HG02852 (cell line): ENCODE measurements around the gene TMEM175.
"Not testable (repeated sequence)": the region's sequence is repeated elsewhere in the genome, so short reads cannot be mapped to it uniquely, and the experiment has no call there.

Source experiments
- ATAC-seq: cut with Tn5 transposase; IDR thresholded peaks from one replicate; pipeline ENCODE4 v1.9.1; 2021; ENCODE audit warnings: mild to moderate bottlenecking, moderate library complexity; ENCODE audit not compliant: unreplicated experiment

The TMEM175 gene

DNA sequence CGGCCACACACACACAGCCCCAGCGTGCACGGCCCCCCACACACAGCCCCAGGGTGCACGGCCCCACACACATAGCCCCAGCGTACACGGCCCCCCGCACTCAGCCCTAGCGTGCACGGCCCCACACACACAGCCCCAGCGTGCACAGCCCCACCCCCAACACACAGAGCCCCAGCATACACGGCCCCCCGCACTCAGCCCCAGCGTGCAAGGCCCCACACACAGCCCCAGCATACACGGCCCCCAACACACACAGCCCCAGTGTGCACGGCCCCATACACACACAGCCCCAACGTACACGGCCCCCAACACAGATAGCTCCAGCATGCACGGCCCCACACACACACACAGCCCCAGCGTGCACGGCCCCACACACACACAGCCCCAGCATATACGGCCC lies 17.7 kb upstream of the TMEM175 start:
- no peak for ATAC-seq

DNA sequence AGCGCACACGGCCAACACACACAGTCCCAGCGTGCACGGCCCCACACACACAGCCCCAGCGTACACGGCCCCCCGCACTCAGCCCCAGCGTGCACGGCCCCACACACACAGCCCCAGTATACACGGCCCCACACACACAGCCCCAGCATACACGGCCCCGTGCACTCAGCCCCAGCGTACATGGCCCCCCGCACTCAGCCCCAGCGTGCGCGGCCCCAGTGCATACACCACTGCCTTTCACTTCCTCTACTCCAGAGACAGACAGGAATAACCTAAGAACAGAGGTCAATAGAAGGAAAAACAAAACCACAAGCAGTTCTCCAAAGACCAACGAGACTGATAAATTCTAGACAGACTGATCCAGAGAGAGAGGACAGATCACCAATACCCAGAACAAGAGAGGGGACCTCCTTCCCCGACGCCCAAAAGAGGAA lies 17.2 kb upstream of the TMEM175 start:
- no peak for ATAC-seq

DNA sequence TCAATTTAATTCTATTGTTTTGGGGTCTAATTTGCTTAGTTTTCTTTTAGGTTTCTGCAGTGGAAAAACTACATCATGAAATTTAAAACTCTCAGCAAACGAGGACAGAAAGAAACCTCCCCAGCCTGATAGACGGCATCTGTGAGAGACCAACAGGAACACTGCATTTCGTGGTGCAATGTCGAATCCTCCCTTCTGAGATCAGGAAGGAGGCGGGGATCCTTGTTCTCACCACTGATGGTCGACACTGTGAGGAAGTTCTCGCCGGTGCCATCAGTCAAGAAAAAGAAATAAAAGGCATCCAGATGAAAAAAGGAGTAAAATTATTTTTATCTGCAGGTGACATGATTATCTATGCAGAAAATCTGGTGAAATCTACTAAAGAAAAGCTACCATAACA lies 16.7 kb upstream of the TMEM175 start:
- ATAC-seq, result no peak

DNA sequence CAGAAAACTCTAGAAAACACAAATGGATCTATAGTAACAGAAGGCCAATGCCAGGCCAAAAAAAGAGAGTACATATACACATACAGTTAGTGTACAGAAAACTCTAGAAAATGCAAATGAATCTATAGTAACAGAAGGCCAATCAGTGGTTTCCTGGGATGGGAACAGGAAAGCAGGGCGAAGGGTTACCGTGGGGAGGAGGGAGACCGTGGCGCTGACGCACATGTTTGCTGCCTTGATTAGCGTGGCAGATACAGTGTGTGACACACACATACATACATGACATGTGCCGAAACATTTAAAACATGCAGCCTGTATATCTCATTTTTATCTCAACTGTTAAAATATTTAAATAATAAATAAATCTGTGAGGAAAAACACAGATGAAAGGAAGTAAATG lies 14.8 kb upstream of the TMEM175 start:
- ATAC-seq, result no peak

DNA sequence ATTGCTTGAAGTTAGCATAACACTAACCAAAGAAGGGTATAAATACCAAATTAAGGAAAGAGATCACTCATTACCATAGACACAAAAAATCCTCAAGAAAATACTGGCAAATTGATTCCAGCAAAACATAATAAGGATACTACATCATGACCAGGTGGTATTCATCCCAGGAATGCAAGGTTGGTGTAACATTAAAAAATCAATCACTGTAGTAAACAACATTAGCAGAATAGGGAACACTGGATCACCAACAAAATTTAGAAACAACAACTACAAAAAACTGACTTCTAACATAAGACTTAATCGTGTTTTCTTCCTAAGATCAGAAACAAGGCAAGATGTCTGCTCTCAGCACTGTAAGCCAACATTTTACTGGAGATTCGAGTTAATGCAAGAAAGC lies 14.3 kb upstream of the TMEM175 start:
- no peak for ATAC-seq

DNA sequence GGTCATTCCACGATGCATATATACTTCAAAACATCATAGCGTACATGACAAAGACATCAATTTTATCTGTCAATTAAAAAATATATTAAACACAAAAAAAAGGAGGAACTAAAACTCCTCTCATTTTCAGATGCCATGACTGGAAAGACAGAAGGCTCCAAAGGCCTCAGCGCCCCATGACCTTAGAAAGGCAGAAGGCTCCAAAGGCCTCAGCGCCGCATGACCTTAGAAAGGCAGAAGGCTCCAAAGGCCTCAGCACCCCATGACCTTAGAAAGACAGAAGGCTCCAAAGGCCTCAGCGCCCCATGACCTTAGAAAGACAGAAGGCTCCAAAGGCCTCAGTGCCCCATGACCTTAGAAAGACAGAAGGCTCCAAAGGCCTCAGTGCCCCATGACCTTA lies 13.7 kb upstream of the TMEM175 start:
- ATAC-seq, result not testable (repeated sequence)

DNA sequence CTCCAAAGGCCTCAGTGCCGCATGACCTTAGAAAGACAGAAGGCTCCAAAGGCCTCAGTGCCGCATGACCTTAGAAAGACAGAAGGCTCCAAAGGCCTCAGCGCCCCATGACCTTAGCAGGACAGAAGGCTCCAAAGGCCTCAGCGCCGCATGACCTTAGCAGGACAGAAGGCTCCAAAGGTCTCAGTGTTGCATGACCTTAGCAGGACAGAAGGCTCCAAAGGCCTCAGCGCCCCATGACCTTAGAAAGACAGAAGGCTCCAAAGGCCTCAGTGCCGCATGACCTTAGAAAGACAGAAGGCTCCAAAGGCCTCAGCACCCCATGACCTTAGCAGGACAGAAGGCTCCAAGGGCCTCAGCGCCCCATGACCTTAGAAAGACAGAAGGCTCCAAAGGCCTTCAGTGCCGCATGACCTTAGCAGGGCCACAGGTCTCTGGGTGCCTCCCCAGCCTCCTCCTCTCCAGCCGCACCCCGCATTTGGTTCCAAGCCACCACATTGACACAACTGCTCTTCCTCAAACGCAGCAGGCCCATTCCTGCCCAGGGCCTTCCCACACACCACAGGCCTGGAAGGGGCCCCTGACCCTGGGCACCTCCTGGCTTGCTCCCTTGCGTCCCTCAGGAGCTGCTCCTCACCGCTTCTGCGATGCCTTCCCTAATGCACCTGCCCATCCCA lies 13.1 kb upstream of the TMEM175 start:
- ATAC-seq, result not testable (repeated sequence)

DNA sequence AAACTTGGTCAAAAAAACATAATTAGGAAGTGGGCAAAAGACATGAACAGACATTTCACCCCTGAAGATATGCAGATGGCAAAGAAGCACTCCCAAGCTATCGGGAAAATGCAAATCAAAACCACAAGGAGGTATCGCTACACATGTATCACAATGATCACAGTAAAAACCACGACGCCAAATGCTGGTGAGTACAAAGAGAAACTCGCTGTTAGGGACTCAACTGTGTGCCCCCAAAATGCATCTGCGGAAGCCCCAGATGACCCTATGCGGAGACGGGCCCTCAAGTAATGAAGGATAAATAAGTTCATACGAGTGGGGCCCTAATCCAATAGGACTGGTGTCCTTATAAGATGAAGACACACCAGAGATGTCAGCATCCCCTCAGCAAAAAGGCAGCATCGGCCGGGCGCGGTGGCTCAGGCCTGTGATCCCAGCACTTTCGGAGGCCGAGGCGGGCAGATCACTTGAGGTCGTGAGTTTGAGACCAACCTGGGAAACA lies 10.4 kb upstream of the TMEM175 start:
- ATAC-seq, result no peak

DNA sequence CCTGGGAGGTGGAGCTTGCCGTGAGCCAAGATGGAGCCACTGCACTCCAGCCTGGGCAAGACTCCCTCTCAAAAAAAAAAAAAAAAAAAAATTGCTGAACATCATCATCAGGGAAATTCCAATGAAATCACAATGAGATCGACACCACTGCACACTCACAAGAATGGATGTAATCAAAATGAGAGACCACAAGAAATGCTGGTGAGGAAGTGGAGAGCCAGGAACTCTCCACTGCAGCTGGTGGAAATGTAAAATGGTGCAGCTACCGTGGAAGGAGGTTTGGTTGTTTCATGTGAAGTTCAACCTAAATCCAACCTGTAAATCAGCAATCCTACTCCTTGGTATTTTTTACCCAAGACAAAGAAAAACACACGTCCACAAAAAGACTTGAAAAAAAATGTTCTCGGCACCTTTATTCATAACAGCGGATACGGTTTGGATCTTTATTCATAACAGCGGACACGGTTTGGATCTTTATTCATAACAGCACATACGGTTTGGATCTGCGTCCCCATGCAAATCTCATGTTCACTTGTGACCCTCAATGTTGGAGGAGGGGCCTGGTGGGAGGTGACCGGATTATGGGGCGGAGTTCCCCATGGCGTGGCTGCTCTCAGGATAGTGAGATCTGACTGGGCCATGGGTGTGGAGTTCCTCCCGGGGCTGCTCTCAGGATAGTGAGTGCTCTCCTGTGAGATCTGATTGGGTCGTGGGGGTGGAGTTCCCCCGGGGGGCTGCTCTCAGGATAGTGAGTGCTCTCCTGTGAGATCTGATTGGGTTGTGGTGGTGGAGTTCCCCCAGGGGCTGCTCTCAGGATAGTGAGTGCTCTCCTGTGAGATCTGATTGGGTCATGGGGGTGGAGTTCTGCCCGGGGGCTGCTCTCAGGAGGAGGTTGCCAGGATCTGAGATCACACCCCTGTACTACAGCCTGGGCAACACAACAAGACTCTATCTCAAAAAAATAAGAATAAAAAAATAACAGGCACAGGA lies 7.9 kb upstream of the TMEM175 start:
- ATAC-seq, result peak; percentile 43

DNA sequence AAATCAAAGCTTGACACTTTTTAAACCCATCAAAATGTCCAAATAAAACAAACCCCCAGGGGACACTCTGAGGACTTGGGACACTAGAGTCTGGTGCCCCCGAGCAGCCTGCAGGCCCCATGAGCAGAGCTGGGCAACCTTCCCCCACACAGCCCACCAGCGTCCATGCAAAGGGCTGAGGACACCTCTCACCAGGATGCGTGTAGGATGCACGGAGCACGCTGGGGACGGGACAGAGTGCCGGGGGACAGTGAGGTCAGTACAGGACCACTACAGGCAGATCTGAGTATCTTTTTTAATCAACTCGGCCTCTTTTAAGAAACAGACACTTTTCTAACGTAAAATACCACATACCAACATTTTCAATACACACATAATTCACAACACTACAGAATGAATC lies 7.1 kb upstream of the TMEM175 start:
- ATAC-seq, result no peak

DNA sequence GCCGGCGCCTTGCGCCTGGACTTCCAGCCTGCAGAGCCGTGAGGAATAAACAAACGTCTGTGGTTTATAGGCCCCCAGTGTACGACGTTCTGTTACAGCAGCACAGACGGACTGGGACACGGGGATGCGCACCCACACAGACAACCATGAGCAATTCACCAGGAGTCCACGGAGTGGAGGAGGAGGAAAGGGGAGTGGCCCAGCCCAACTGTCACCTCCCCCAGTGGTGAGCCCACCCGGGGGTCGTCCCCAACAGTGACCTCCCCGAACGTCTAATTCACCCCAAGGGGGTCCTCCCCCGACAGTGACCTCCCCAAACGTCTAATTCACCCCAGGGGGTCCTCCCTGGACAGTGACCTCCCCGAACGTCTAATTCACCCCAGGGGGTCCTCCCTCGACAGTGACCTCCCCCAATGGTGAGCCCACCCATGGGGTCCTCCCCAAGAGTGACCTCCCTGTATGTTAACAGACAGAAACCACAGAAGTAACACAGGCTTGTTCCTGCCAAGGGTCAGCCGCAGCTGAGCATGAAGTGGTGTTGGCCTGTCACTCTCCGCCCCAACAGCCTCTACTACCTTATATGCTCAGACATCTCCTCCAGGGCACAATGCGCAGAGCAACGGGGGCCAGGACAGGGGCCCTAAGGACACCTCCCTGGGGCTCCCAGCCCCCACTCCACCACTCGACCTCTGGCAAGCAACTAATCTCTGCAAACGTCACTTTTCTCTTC lies 6.3 kb upstream of the TMEM175 start:
- no peak for ATAC-seq

DNA sequence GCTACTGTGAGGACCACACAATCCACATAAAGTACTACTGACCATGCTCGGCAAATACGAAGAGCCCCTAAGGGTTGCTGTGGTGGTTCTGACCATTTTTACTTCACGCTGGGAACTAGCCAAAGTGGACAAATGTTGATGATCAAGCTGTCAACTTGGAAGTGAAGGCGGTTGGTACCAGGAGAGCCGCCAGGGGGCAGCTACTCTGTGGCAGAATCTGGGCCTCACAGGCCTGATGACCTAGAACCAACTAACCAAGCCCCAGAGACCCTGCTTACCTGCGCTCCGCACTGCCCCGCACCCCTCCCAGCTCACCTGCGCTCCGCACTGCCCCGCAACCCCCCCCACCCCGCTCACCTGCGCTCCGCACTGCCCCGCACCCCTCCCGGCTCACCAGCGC lies 5.7 kb upstream of the TMEM175 start:
- ATAC-seq, result no peak

DNA sequence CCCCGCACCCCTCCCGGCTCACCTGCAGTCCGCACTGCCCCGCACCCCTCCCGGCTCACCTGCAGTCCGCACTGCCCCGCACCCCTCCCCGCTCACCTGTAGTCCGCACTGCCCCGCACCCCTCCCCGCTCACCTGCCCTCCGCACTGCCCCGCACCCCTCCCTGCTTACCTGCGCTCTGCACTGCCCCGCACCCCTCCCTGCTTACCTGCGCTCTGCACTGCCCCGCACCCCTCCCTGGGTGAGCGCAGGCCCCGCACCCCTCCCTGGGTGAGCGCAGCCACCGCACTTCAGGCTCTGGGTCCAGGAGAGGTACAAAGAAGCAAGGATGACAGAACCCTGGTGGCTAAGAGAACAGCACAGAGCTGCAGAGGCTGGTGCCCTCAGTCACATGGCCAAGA lies 4.7 kb upstream of the TMEM175 start:
- ATAC-seq, result not testable (repeated sequence)

DNA sequence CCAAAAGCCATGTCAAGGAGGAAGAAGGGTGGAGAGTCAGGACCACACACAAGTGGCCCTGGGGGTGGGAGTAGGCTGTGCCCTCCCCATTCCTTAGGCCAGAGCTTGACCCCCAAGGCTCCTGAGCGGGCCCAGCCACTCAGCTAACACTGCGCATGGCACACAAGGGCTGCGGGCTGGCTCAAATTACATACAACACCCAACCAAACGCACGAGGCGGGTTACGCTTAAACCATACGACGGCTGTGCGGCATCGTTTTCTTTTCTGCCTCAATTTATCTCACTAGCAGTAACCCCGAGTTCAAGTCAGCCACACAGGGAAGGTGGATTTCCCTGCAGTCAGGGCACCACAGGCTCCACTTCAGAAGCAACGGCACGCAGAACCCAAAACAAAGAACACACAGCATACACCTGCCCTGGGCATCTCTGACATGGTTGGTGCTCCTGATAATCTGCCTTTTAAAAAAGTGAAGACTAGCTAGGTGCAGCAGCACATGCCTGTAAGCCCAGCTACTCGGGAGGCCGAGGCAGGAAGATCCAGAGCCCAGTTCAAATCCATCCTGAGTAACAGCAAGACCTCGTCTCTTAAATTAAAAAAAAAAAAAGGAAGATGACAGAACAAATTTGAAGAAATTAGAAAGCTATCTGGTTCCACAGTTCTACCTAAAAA lies 3.0 kb upstream of the TMEM175 start:
- ATAC-seq, result no peak

DNA sequence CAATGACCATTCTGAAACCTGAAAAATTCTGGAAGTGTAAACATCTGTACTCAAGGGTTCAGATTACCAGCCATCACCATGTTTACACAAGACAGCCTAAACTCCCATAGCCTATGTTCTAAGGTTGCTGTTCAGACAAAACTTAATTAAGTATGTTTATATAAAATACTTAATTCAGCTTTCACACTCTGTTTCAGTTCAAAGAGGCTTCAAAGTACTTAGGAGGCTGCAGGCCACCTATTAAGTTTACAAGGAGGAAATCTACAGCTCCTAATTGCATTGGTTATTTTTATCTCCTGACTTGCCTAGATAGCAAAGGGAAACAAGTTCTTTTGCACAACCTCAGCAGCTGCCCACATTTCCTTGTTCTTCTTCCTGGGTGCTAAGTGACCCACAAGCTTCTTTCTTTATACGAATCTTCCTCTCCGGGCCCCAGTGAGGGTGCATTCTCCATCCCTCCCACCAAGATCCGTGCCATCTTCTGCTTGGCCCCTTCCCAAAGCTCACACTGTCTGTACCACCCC lies 2.2 kb upstream of the TMEM175 start:
- no peak for ATAC-seq

DNA sequence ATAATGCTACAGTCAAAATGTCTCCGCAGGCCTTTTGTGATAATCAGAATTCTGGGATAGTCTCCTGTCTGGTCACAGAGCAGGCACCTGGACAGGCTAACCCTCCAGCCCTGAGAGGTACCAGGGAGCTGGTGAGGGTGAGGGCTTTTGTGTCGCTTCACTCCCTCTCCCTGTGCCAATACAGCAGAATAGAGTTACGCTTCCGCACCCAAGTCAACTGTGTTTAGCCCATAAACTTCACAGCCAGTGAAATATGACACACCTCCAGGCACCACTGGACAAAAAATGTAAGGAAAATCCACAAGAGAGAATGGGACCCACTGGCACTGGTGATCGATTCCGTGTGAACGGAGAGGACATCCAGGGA lies 1.4 kb upstream of the TMEM175 start:
- no peak for ATAC-seq

DNA sequence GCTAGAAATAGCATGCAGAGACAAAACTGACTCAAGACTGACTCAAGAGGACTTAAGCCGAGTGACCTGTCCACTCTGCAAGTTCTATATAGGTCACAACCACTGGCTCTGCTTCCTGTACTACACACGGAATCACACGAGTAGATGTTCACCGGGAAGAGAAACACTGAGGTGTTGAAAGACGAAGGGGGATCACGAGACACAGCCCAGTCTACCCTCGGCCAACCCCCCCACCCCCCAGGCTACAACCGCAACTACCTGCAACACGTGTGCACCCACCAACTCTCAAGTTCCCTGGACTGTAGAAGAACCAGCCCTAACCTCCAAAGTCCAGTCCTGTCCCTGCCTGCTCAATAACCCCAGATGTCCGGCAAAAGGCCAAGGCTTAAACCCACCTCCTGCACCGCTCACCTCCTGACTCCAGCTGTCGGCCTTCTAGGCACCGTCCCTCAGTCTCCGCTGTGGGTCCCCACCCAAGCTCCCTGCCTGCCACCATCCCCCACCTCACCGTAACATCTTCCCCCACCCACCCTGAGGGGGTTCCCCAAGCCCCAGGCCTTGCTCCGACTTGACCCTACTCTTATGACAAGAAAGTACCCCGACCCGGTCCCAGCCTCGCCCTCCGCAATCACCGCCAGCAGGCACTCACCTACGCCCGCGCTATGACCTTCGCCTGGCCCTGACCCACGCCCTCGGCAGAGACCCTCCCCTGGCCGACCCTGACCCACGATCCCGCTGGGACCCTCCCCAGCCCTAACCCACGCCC lies 883 bp upstream of the TMEM175 start:
- ATAC-seq, result peak; percentile 3

DNA sequence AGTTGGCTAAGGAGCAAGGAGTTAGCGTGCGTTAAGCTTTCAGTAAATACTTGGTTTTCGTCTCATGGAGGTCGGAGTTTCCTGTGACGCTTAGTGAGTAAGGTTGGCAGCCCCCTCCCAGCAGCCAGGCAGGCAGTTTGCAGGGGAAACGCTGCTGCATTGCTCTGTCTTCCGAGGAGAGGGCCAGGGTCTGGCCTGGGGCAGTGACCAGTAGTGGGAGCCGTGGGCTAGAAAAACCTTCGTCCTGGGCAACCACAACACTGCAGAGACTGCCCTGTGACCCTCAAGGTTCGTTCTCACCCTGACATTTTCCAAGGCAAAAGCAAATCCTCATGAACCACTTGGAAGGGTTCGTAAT lies 432 bp downstream of the TMEM175 start:
- ATAC-seq, result no peak

DNA sequence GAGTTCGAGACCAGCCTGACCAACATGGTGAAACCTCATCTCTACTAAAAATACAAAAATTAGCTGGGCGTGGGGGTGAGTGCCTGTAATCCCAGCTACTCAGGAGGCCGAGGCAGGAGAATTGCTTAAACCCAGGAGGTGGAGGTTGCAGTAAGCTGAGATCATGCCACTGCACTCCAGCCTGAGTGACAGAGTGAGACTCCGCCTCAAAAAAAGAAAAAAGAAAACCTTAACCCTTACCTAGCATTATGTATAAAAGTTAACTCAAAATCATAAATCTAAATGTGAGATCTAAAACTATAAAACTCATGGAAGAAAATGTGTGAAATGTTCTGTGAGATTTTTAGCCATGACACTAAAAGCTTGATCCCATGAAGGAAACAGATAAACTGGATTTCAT lies 7.2 kb downstream of the TMEM175 start:
- not testable (repeated sequence) for ATAC-seq
